WTC11 (cell line): Measurements from ENCODE around the gene UMODL1. TPM values are rescaled to one million over a fixed set of nuclear protein-coding genes. Genes with fewer than 3 reads are reported as not detected.

Experiments used
- ATAC-seq: fragments of 200-7000 bp; cut with Tn5 transposase; 2 replicates; pipeline ENCODE4 v1.10.0; 2021; ENCODE audit warnings: mild to moderate bottlenecking, moderate library complexity
- CTCF ChIA-PET: fragments of 300-600 bp; sonication (Branson Sonifier 250); formaldehyde crosslinking; loops from one replicate; lab custom pipeline; 2021; ENCODE audit warnings: antibody characterized with exemption; lab: Charles Lee
- POLR2A ChIA-PET: fragments of 350-600 bp; sonication (Branson Sonifier 250); formaldehyde crosslinking; loops from one replicate; lab custom pipeline; 2021; ENCODE audit warnings: antibody characterized with exemption; lab: Charles Lee
- DNase-seq: peaks from one replicate; pipeline ENCODE4 v3.0.0; 2021; ENCODE audit warnings: low spot score
- H3K27ac Mint-ChIP-seq: 2 replicates; pipeline ENCODE4 v1.8.0; 2021; ENCODE audit warnings: mixed read lengths
- H3K27me3 Mint-ChIP-seq: 2 replicates; pipeline ENCODE4 v1.8.0; 2021; ENCODE audit warnings: low read depth, mild to moderate bottlenecking, moderate library complexity, mixed read lengths
- H3K36me3 Mint-ChIP-seq: 2 replicates; pipeline ENCODE4 v1.8.0; 2021; ENCODE audit warnings: mixed read lengths
- H3K4me1 Mint-ChIP-seq: 2 replicates; pipeline ENCODE4 v1.8.0; 2022; ENCODE audit warnings: mixed read lengths
- H3K4me3 Mint-ChIP-seq: 2 replicates; pipeline ENCODE4 v1.8.0; 2021; ENCODE audit warnings: mild to moderate bottlenecking, moderate library complexity, mixed read lengths
- H3K9me3 Mint-ChIP-seq: 2 replicates; pipeline ENCODE4 v1.8.0; 2021; ENCODE audit warnings: mixed read lengths
- AFF4 ChIP-seq: sonication (generic); formaldehyde crosslinking; IDR thresholded peaks from 2 replicates; pipeline ENCODE4 v1.8.1; 2023; ENCODE audit warnings: mild to moderate bottlenecking, missing genetic modification reagents, borderline replicate concordance
- CDX4 ChIP-seq: fragments of 250-450 bp; sonication (Bioruptor Pico); IDR thresholded peaks from 2 replicates; pipeline ENCODE4 v1.9.0; 2021; ENCODE audit warnings: moderate library complexity, mild to moderate bottlenecking, inconsistent platforms, borderline replicate concordance
- CREB1 ChIP-seq: sonication (generic); formaldehyde crosslinking; IDR thresholded peaks from 2 replicates; pipeline ENCODE4 v1.8.0; 2023; ENCODE audit warnings: mild to moderate bottlenecking, missing genetic modification reagents
- CTCF ChIP-seq: fragments of 200-600 bp; IDR thresholded peaks from 2 replicates; pipeline ENCODE4 v1.8.0; 2022; ENCODE audit warnings: antibody characterized with exemption
- EMX1 ChIP-seq: fragments of 250-450 bp; sonication (Bioruptor Pico); IDR thresholded peaks from 2 replicates; pipeline ENCODE4 v1.8.0; 2021; ENCODE audit warnings: mild to moderate bottlenecking
- ERG ChIP-seq: fragments of 250-450 bp; sonication (Bioruptor Pico); IDR thresholded peaks from 2 replicates; pipeline ENCODE4 v1.8.0; 2021; ENCODE audit warnings: mild to moderate bottlenecking
- ETV6 ChIP-seq: sonication (generic); formaldehyde crosslinking; IDR thresholded peaks from 2 replicates; pipeline ENCODE4 v1.8.1; 2022; ENCODE audit warnings: mild to moderate bottlenecking, missing genetic modification reagents
- FOXJ3 ChIP-seq: sonication (generic); formaldehyde crosslinking; IDR thresholded peaks from 2 replicates; pipeline ENCODE4 v1.9.0; 2021; ENCODE audit warnings: missing genetic modification reagents, mild to moderate bottlenecking, borderline replicate concordance
- GRHL2 ChIP-seq: fragments of 250-450 bp; sonication (Bioruptor Pico); IDR thresholded peaks from 2 replicates; pipeline ENCODE4 v1.8.0; 2022; ENCODE audit warnings: mild to moderate bottlenecking, moderate library complexity; ENCODE audit not compliant: insufficient replicate concordance, severe bottlenecking
- HMGXB4 ChIP-seq: sonication (generic); formaldehyde crosslinking; IDR thresholded peaks from 2 replicates; pipeline ENCODE4 v1.8.1; 2023; ENCODE audit warnings: mild to moderate bottlenecking, moderate library complexity, missing genetic modification reagents
- MAX ChIP-seq: sonication (generic); formaldehyde crosslinking; IDR thresholded peaks from 2 replicates; pipeline ENCODE4 v1.8.0; 2022; ENCODE audit warnings: mild to moderate bottlenecking, missing genetic modification reagents
- NFE2L1 ChIP-seq: sonication (generic); formaldehyde crosslinking; IDR thresholded peaks from 2 replicates; pipeline ENCODE4 v1.8.1; 2023; ENCODE audit warnings: missing genetic modification reagents
- RORB ChIP-seq: fragments of 250-450 bp; sonication (Bioruptor Pico); IDR thresholded peaks from 2 replicates; pipeline ENCODE4 v1.9.0; 2021; ENCODE audit warnings: mild to moderate bottlenecking
- SP1 ChIP-seq: sonication (generic); formaldehyde crosslinking; conservative IDR thresholded peaks from 2 replicates; pipeline ENCODE4 v1.8.1; 2022; ENCODE audit warnings: missing genetic modification reagents
- USF2 ChIP-seq: sonication (generic); formaldehyde crosslinking; IDR thresholded peaks from 2 replicates; pipeline ENCODE4 v1.8.1; 2023; ENCODE audit warnings: mild to moderate bottlenecking, missing genetic modification reagents, moderate library complexity
- ZBTB21 ChIP-seq: sonication (generic); formaldehyde crosslinking; IDR thresholded peaks from 2 replicates; pipeline ENCODE4 v1.8.1; 2023; ENCODE audit warnings: mild to moderate bottlenecking, missing genetic modification reagents, borderline replicate concordance
- ZMAT4 ChIP-seq: fragments of 250-450 bp; sonication (Bioruptor Pico); IDR thresholded peaks from 2 replicates; pipeline ENCODE4 v1.9.0; 2021; ENCODE audit warnings: mild to moderate bottlenecking
- ZNF219 ChIP-seq: sonication (generic); formaldehyde crosslinking; IDR thresholded peaks from 2 replicates; pipeline ENCODE4 v1.8.0; 2023; ENCODE audit warnings: missing genetic modification reagents, mild to moderate bottlenecking, borderline replicate concordance
- ZNF281 ChIP-seq: sonication (generic); formaldehyde crosslinking; IDR thresholded peaks from 2 replicates; pipeline ENCODE4 v1.8.0; 2023; ENCODE audit warnings: mild to moderate bottlenecking, missing genetic modification reagents
- ZNF671 ChIP-seq: fragments of 250-450 bp; sonication (Bioruptor Pico); IDR thresholded peaks from 2 replicates; pipeline ENCODE4 v1.8.0; 2021; ENCODE audit warnings: mild to moderate bottlenecking
- total RNA-seq: library from RNA; stranded (reverse); gene quantifications from 3 replicates; pipeline ENCODE4 v1.2.3, GENCODE V29; 2021

The UMODL1 gene
- total RNA-seq, 1 experiment from 2014 or later: not detected

GRCh38 chr21:42048870-42049577 is 22.1 kb upstream of the UMODL1 start:
- H3K9me3 Mint-ChIP-seq: peaks cover 15% of the 10 kb centered on the region
- no peak for ATAC-seq
- H3K27me3 Mint-ChIP-seq: no peaks in the 10 kb centered on the region
- H3K4me1 Mint-ChIP-seq: no peaks in the 10 kb centered on the region
- H3K4me3 Mint-ChIP-seq: no peak overlapping the region
- ChIA-PET POLR2A (interaction anchor here (0.5 to 1.5 kb wide), 2 partner anchors 17 to 407 kb away, joined by 3 to 5 read pairs; no protein-coding TSS in a partner anchor), CTCF (no interaction called here)
- no peak for DNase-seq
- TF ChIP-seq CTCF: no peak
- TF ChIP-seq CDX4 (CRISPR knock-in tag): no peak
- no peak for TF ChIP-seq ETV6 (CRISPR knock-in tag)
- no peak for TF ChIP-seq ZNF671 (CRISPR knock-in tag)
- TF ChIP-seq ERG (CRISPR knock-in tag): no peak
- no peak for TF ChIP-seq AFF4 (CRISPR knock-in tag)
- TF ChIP-seq CREB1 (CRISPR knock-in tag): no peak
- no peak for TF ChIP-seq EMX1 (CRISPR knock-in tag)
- TF ChIP-seq SP1 (CRISPR knock-in tag): no peak
- TF ChIP-seq GRHL2 (CRISPR knock-in tag): no peak
- no peak for TF ChIP-seq ZNF281 (CRISPR knock-in tag)
- no peak for TF ChIP-seq NFE2L1 (CRISPR knock-in tag)
- TF ChIP-seq USF2 (CRISPR knock-in tag): no peak
- no peak for TF ChIP-seq RORB (CRISPR knock-in tag)
- TF ChIP-seq FOXJ3: no peak
- TF ChIP-seq ZMAT4 (CRISPR knock-in tag): no peak
- TF ChIP-seq MAX (CRISPR knock-in tag): no peak
- no peak for TF ChIP-seq ZBTB21 (CRISPR knock-in tag)
- TF ChIP-seq ZNF219 (CRISPR knock-in tag): no peak
- TF ChIP-seq HMGXB4 (CRISPR knock-in tag): no peak
- H3K27ac Mint-ChIP-seq: no peak overlapping the region
- H3K36me3 Mint-ChIP-seq: peaks cover 9% of the 10 kb centered on the region
